ENCODE results near the gene CCDC192.

DNA sequence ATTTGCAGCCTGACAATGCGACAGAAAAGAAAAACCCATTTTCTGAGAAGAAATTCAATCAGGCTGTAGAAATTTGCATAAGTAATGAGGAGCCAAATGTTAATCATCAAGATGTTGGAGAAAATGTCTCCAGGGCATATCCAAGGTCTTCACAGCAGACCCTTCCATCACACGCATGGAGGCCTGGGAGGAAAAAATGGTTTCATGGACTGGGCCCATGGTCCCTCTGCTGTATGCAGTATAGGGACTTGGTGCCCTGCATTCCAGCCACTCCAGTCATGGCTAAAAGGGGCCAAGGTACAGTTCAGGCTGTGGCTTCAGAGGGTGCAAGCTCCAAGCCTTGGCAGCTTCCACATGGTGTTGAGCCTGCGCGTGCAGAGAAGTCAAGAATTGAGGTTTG, 73.3 kb downstream of the CCDC192 start:
- TF ChIP-seq, protein P1, sequence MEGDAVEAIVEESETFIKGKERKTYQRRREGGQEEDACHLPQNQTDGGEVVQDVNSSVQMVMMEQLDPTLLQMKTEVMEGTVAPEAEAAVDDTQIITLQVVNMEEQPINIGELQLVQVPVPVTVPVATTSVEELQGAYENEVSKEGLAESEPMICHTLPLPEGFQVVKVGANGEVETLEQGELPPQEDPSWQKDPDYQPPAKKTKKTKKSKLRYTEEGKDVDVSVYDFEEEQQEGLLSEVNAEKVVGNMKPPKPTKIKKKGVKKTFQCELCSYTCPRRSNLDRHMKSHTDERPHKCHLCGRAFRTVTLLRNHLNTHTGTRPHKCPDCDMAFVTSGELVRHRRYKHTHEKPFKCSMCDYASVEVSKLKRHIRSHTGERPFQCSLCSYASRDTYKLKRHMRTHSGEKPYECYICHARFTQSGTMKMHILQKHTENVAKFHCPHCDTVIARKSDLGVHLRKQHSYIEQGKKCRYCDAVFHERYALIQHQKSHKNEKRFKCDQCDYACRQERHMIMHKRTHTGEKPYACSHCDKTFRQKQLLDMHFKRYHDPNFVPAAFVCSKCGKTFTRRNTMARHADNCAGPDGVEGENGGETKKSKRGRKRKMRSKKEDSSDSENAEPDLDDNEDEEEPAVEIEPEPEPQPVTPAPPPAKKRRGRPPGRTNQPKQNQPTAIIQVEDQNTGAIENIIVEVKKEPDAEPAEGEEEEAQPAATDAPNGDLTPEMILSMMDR (IDR thresholded peaks at IDR 0.05; ENCODE audit: extremely low read depth in 1 of 2, insufficient read depth in 1 of 2, low read depth in 1 of 2, low read length in 2 of 2), result no peak
- TF ChIP-seq POLR2AphosphoS5 (IDR thresholded peaks at IDR 0.05; ENCODE audit: insufficient read depth, low read depth, low read length), result no peak

Data from endothelial cell of umbilical vein (primary cell).